Stimulated activated CD4-positive, alpha-beta T cell treated with anti-CD3 and anti-CD28 coated beads, Interleukin-1b, Interleukin-23, amount 100 ng/mL, for 48 hours (primary cell): Measurements from ENCODE around the gene AFF2.
"Not testable (repeated sequence)": the region's sequence is repeated elsewhere in the genome, so short reads cannot be mapped to it uniquely, and the experiment has no call there.

Experiments
- DNase-seq: peaks from one replicate; pipeline ENCODE4 v3.0.0-alpha.2; 2020

Gene AFF2

GRCh38 chrX:148649145-148649795 is 148.9 kb downstream of the AFF2 start:
- no peak for DNase-seq

GRCh38 chrX:148658115-148658730 is 157.8 kb downstream of the AFF2 start:
- no peak for DNase-seq

- no peak for DNase-seq
Measured at GRCh38 chrX:148659481-148659880, 159.1 kb downstream of the AFF2 start.

- DNase-seq = no peak
Measured at GRCh38 chrX:148661035-148661434, 160.6 kb downstream of the AFF2 start.

- no peak for DNase-seq
Measured at GRCh38 chrX:148662014-148662413, 161.6 kb downstream of the AFF2 start.

GRCh38 chrX:148664171-148664570 is 163.8 kb downstream of the AFF2 start:
- no peak for DNase-seq

GRCh38 chrX:148664995-148665394 is 164.6 kb downstream of the AFF2 start:
- no peak for DNase-seq

GRCh38 chrX:148669175-148669574 is 168.8 kb downstream of the AFF2 start:
- not testable (repeated sequence) for DNase-seq

GRCh38 chrX:148670277-148670676 is 169.9 kb downstream of the AFF2 start:
- no peak for DNase-seq

GRCh38 chrX:148672517-148672916 is 172.1 kb downstream of the AFF2 start:
- DNase-seq = no peak

GRCh38 chrX:148681605-148682004 is 181.2 kb downstream of the AFF2 start:
- no peak for DNase-seq

- no peak for DNase-seq
Measured at GRCh38 chrX:148682206-148682605, 181.8 kb downstream of the AFF2 start.

GRCh38 chrX:148691456-148691855 is 191.0 kb downstream of the AFF2 start:
- no peak for DNase-seq

- DNase-seq = no peak
Measured at GRCh38 chrX:148695255-148695654, 194.8 kb downstream of the AFF2 start.

- DNase-seq = no peak
Measured at GRCh38 chrX:148698221-148698620, 197.8 kb downstream of the AFF2 start.

GRCh38 chrX:148700021-148700420 is 199.6 kb downstream of the AFF2 start:
- DNase-seq = no peak

GRCh38 chrX:148713981-148714380 is 213.6 kb downstream of the AFF2 start:
- DNase-seq = no peak

GRCh38 chrX:148715361-148715760 is 214.9 kb downstream of the AFF2 start:
- no peak for DNase-seq

GRCh38 chrX:148722966-148723365 is 222.5 kb downstream of the AFF2 start:
- DNase-seq = no peak

- no peak for DNase-seq
Measured at GRCh38 chrX:148723551-148723950, 223.1 kb downstream of the AFF2 start.

GRCh38 chrX:148728901-148729300 is 228.5 kb downstream of the AFF2 start:
- no peak for DNase-seq

- no peak for DNase-seq
Measured at GRCh38 chrX:148732743-148733142, 232.3 kb downstream of the AFF2 start.

GRCh38 chrX:148741441-148741840 is 241.0 kb downstream of the AFF2 start:
- DNase-seq = no peak

- DNase-seq = no peak
Measured at GRCh38 chrX:148755111-148755510, 254.7 kb downstream of the AFF2 start.

GRCh38 chrX:148763896-148764295 is 263.5 kb downstream of the AFF2 start:
- no peak for DNase-seq
